CD4-positive, alpha-beta T cell treated with Interleukin-4 for 4 hours (primary cell): Measurements from ENCODE around the gene HTRA2.

ENCODE experiments used
- DNase-seq: peaks from one replicate; pipeline ENCODE4 v3.0.0-alpha.2; 2020

HTRA2 gene

DNA sequence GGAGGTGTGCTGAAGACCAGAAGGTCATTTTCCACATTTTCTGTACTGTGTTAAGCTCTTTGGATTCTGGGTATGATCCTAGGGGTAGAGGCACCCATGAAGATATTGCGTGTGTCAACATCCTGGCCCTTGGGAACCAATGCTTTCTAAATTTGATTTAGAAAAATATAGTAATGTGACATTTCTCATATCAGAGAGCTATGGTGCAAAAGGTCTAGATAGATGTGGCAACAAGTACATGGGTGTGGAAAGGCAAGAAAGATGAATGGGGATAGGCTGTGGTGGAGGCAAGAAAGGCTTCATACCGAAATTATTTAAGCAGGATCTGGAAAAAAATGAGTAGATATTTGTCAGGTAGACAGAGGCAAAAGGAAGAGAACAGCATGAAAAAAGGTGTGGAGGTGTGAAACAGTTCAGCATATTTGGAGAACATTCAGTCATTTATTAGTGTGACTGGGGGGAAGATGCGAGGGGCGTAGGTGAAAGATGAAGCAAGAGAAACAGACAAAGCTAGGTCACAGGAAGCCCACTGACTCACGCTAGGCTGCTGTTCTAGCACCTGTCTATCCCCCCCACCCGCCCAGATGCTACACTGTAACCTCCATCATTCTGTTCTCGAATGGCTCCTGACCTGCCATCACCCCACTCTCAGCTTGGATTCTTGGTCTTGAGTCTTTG is 36.5 kb downstream of the HTRA2 start:
- no peak for DNase-seq

DNA sequence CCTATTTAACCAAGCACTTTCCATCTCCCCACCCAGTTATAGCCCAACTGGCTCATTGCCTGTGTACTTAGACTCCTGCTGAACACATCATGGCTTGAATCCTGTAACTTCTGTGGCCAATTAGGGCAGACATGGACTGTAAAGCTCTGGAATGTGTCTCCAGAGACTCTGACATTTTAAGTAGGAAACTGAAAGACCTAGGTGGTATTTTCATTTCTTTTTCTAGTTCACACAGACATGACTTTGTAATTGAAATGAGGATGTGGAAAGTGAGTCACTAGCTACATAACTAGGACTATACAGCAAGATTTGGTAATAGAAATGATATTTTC is 37.0 kb downstream of the HTRA2 start:
- no peak for DNase-seq

DNA sequence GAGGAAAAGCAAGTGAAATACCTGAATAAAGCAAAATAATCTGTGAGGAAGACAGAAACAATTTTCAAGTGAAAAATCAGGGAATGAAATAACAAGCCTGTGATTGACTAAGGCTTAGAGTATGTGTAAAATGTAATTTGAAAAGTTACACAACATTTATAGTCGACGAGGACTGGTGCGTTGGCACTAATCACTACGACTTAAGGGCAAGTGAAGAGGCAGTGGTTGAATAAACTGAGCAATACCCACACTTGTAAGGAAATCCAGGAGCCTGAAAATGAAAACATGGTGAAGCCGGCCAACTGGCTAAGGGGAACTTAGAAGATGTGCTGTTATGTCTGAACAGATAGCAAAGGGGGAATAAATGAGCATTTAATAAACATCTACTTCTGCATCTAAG is 38.1 kb downstream of the HTRA2 start:
- no peak for DNase-seq

DNA sequence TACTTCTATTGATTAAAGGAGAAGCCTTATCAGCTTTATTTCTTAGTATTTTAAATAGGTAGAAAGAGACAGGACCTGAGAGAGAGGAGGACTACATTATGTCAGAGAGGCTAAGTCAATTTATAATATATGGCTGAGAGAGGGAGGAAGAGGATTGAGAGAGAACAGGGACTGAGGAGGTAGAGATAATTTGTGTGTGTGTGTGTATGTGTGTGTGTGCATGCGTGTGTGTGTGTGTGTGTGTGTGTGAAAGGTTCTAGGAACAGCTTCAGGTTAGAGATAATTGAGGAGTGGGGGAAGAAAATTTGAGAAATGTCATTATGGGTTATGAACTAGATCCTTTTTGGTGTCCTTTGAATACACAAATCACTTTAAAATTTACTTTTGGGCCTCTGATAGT is 40.0 kb downstream of the HTRA2 start:
- DNase-seq, result no peak

DNA sequence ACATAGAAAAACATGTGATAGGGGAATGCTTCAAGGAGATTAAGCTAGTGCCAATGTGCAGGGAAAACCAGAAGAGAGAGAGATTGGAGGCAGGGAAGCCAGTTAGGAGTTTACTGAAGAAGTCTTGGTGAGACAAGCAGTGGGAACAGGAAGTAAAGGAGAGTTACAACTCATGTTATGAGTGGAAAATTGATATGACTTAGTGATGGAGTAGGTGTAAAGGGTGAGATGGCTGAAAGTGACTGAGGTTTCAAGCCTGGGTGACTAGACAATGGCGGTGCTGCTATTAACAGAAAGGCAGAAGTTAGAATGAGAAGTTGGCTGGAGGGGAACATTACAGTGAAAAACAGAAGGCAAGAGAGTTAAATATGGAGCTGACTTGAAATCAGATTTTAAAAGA is 41.3 kb downstream of the HTRA2 start:
- no peak for DNase-seq

DNA sequence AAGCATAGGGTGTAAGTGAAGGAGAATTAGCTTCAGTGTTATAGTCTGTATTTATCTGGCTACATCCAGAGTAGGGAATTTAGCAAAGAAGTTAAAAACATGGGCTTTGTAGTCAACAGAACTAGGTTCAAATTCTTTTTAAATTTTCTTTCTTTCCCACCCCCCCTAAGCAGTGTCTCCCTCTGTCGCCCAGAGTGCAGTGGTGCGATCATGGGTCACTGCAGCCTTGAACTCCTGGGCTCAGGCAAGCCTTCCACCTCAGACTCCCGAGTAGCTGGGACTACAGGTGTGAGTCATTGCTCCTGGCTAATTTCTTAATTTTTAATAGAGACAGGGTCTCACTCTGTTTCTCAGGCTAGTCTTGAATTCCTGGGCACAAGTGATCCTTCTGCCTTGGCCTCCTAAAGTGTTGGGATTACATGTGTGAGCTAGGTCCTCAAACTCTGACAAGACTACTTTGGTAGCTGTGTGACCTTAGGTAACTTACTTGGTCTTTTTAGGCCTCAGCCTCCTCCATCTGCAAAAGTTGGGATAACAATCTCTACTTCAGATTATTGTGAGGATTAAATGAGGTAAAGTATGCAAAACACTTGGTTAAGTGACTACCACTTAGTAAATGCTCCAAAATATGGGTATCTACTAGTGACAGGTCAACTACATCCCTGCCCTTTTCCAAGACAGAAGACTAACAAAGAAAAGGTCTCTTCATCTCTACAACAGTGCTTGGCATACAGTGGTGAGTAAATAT is 42.6 kb downstream of the HTRA2 start:
- no peak for DNase-seq

DNA sequence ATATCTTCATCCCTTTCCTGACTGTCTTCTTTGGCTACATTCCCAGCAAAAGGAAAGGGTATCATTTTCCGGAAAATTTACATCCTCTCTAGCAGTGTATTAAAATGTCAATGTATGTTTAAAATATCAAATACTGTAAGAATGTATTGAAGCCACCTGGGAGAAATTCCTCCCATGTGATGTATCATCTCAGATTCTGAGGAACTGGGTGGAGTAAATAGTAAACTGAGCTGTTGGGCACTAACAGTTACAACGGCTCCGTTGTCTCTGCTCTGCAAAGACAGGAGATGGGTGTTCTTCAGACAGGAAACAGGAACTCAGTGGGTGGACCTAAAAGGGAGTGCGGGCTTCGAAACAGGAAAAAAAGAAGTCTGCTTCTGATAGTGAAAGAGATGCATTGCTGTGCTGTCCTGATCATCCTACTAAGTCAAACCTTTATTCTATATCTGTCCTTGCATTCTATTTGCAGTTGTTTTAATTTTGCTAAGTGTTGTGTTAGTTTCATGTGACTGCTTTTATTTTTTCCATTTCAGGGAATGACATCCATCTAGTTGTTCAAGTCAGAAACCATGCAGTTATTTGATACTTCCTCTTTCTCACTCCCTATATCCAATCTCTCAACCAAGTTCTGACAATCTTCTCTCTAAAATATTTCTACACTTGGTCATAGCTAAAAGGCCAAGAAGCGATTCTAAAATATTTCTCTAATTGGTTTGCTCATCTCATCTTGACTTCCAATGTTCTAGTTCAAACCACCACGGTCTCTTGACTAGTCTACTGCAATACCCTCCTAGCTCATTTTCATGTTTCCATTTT is 44.2 kb downstream of the HTRA2 start:
- DNase-seq, result peak; percentile 62

DNA sequence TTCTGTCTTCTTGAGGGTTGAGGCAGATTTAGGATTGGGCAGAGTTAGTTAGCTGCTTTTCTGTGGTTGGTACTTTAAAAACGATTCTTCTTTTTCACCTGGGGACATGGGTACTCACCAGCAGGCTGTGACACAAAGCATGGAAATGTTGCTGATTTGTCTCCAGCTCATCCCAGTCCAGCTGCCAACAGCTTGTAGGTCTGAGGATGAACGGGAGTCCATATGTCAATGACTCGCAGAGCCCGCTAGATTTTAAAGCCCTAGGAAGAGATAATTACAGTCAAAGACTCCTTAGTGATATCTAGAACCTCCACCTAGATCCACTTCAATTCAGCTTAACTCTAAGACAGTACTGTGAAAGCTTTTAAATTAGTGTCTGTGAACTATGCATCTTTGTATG is 45.6 kb downstream of the HTRA2 start:
- DNase-seq, result no peak

DNA sequence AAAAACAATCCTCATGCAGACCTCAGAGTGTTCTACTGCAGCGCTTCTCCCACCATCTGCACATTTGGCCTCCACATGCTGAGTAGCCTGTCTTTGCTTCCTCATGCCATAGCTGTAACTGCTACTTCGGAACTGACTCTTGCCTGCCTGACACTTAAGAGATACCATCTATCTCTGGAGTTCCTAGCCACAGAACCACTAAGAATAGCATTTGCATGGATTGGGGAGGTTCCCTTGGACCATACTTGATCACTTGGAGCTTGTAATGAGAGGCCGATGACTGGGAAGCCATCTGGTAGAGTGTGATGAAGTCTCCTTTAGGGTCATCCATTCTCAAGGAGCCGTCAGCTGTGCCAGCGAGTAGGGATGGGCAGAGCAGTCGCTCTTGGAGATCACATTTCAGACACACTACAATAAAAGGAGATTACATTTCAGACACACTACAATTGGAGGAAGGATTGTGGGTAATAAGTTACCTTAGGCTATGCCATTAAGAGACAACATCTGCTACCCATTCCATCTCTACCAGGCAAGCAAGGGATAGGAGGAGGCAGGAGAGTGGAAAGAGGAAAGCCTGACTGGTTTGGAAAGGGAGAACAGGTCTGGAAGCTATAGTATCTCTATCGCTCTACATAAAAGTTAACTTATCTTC is 46.6 kb downstream of the HTRA2 start:
- DNase-seq, result no peak

DNA sequence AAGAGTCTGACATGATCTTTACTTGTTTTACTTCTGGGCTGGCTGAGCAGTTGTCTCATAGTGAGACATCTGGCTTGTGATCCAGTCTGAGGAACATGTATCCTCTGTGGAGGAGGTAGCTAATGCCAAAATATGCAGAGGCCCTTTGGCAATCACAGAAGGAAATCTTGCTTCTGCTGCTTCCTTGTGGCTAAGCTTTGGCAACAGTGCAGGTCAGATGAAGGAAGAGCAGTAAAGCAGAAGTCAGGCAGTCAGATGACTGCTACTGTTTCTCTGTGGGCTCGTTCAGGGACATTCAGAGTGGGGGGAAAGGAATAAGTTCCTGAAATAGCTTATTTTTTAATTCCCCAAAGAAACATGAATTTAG is 47.1 kb downstream of the HTRA2 start:
- DNase-seq, result no peak

DNA sequence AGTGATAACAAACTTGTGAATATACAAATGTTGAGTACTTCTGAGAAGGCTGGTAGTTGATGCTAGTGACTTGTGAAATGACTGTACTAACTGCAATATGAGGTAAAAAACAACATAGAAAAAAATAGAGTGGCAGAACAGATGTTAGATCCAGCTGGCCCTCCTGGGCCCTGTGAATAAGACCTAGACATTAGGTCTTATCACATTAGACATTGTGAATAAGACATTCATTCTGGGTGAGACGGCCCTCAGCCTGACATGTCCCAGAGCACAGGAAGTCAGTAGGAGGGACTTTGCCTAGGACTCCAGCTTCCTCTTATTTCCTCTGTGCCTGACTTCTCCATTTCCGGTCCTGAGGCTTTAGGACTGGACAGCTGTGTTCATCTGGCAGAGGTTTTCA is 47.7 kb downstream of the HTRA2 start:
- DNase-seq, result no peak

DNA sequence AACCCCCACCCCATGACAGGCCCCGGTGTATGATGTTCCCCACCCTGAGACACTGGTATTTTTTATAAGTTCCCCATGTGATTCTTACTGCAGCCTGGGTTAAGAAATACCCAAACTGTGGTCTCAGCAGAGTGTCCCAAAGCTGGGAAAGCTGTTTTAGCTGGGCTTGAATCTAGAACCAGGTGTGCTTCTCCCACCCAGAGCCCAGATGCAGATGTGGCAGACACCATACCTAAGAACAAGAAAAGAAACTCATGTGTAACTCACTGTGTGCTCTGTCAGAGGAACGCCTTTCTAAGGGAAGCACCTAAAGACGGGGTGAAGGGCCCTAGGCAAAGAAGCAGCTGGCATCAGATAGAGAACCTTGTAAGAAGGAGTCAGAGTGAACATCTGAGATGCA is 48.7 kb downstream of the HTRA2 start:
- DNase-seq, result no peak

DNA sequence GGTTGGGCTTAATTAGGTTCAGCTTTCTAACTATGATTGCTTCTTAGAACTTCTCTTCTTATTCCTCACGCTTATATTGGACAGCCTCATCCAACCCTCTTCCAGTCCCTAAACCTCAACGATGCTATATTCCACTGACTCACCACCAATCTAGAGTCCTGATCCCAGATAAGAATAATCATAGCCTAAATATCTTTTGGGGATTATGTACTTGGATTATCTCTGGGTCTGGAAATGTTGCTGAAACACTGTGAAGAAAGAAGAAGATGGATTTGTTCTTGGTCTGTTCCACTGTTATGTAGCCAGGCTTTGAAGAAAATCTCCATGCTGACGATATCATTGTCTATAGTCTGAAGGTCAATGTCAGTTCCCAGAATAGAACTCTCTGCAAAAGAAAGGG is 51.7 kb downstream of the HTRA2 start:
- DNase-seq, result no peak

DNA sequence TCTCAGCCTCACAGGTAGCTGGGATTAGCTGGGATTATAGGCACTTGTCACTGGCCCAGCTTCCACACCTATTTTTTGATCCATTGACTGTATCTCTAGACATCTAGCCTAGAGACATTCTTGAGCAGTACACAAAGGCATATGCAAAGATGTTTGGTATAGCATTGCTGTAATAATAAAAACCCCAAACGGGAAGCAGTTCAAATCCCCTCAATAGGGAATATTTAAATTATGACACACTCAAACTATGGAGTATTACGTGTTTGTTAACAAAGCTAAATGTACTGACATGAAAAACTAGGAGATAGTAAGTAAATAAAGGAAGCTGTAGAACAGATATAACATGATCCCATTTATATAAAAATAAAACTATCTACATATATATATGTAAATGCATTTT is 52.5 kb downstream of the HTRA2 start:
- no peak for DNase-seq
